Type B pancreatic cell (in vitro differentiated cells): ENCODE data around the gene UBE2K. TPM values are rescaled to one million over a fixed set of nuclear protein-coding genes. Genes with fewer than 3 reads are reported as not detected.
"Not testable (repeated sequence)": the region's sequence is repeated elsewhere in the genome, so short reads cannot be mapped to it uniquely, and the experiment has no call there.

Experiments used
- DNase-seq: peaks from one replicate; pipeline ENCODE4 v3.0.0; 2021; ENCODE audit warnings: mixed read lengths; ENCODE audit not compliant: unreplicated experiment; ENCODE audit errors: extremely low spot score
- H3K27ac Mint-ChIP-seq: 2 replicates; pipeline ENCODE4 v1.8.0; 2021; ENCODE audit warnings: mild to moderate bottlenecking, mixed read lengths
- H3K27me3 Mint-ChIP-seq: 2 replicates; pipeline ENCODE4 v1.8.0; 2021; ENCODE audit warnings: mixed read lengths
- H3K36me3 Mint-ChIP-seq: 2 replicates; pipeline ENCODE4 v1.8.0; 2021; ENCODE audit warnings: mixed read lengths
- H3K4me1 Mint-ChIP-seq: one replicate; pipeline ENCODE4 v1.8.0; 2021; ENCODE audit warnings: mixed read lengths; ENCODE audit not compliant: unreplicated experiment
- H3K4me3 Mint-ChIP-seq: 2 replicates; pipeline ENCODE4 v1.8.0; 2021; ENCODE audit warnings: mild to moderate bottlenecking, mixed read lengths
- H3K9me3 Mint-ChIP-seq: 2 replicates; pipeline ENCODE4 v1.8.0; 2021; ENCODE audit warnings: mixed read lengths
- CTCF ChIP-seq: fragments of 200-600 bp; sonication (generic); conservative IDR thresholded peaks from 2 replicates; pipeline ENCODE4 v1.5.0; 2021; ENCODE audit warnings: antibody characterized with exemption, mild to moderate bottlenecking
- total RNA-seq: library from RNA; stranded (reverse); gene quantifications from 2 replicates; pipeline ENCODE4 v1.2.1, GENCODE V29; 2021; ENCODE audit warnings: low replicate concordance

Gene UBE2K
- total RNA-seq, 1 donor from 2014 or later, result 87.7 TPM

DNA sequence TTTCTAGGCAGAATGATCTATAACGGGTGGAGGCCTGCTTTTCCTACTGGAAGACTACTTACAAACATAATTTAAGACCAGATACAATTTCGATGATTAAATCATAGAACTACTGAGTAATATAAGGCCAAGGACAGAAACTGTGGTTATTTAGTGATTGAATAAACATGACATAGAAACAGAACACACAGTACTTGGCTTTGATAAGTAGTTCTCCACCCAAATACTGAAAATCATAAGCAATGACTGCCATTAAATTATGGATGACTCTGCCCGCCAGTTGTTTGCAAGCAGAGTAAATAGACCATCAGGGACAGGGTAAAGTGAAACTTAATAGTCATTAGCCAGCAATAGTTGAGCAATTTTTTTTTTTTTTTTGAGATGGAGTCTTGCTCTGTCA, 42.1 kb upstream of the UBE2K start:
- Mint-ChIP-seq H3K36me3 (no peaks in the 10 kb centered on the region), H3K4me1 (no peaks in the 10 kb centered on the region)

DNA sequence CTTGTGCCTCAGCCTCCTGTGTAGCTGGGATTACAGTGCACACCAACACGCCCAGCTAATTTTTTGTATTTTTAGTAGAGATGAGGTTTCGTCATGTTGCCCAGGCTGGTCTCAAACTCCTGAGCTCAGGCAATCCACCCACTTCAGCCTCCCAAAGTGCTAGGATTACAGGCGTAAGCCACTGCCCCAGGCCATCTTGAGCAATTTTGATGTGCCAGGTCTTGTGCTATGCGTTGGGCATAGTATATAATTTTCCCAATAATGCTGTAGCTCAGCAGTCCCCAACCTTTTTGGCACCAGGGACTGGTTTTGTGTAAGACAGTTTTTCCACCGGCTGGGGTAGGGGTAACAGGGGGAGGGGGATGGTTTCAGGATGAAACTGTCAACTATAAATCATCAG, 41.3 kb upstream of the UBE2K start:
- H3K36me3 Mint-ChIP-seq, result not testable (repeated sequence)

More for the DNA sequence above, 42.1 kb upstream of the UBE2K start:
- Mint-ChIP-seq H3K27me3 (no peaks in the 10 kb centered on the region), H3K27ac (no peak overlapping the region), H3K4me3 (no peak overlapping the region), H3K9me3 (no peaks in the 10 kb centered on the region)
- DNase-seq, result no peak
- no peak for TF ChIP-seq CTCF

GRCh38 chr4:39657465-39657864, 40.5 kb upstream of the UBE2K start:
- no peak for DNase-seq
- H3K27me3 Mint-ChIP-seq, result no peaks in the 10 kb centered on the region
- no peak overlapping the region for H3K27ac Mint-ChIP-seq
- no peaks in the 10 kb centered on the region for H3K4me1 Mint-ChIP-seq
- H3K9me3 Mint-ChIP-seq, result no peaks in the 10 kb centered on the region
- no peaks in the 10 kb centered on the region for H3K36me3 Mint-ChIP-seq
- no peak for TF ChIP-seq CTCF
- H3K4me3 Mint-ChIP-seq, result no peak overlapping the region

More for the DNA sequence above, 41.3 kb upstream of the UBE2K start:
- not testable (repeated sequence) for H3K27me3 Mint-ChIP-seq, H3K9me3 Mint-ChIP-seq, H3K4me1 Mint-ChIP-seq, DNase-seq, H3K27ac Mint-ChIP-seq, H3K4me3 Mint-ChIP-seq

DNA sequence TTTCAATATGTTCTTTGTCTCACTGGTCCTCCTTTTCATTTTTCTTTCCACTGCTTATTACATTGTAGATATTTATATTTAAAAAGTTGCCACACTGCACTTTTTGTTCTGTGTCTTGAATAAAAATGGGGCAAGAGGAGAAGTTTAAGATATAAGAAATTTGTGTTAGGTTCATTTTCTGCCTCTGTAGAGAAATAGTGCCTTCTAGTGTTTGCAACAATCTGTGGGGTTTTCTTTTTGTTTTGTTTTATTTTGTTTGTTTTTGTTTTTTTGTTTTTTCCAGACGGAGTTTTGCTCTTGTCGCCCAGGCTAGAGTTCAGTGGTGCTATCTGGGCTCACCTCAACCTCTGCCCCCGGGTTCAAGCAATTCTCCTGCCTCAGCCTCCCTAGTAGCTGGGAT, 39.2 kb upstream of the UBE2K start:
- Mint-ChIP-seq H3K4me1 (no peaks in the 10 kb centered on the region), H3K36me3 (no peaks in the 10 kb centered on the region), H3K9me3 (no peaks in the 10 kb centered on the region), H3K4me3 (no peak overlapping the region), H3K27me3 (no peaks in the 10 kb centered on the region), H3K27ac (no peak overlapping the region)
- TF ChIP-seq CTCF, result no peak
- no peak for DNase-seq

GRCh38 chr4:39660045-39660444, 37.9 kb upstream of the UBE2K start:
- no peak overlapping the region for H3K27ac Mint-ChIP-seq
- no peaks in the 10 kb centered on the region for H3K9me3 Mint-ChIP-seq
- H3K27me3 Mint-ChIP-seq, result no peaks in the 10 kb centered on the region
- peaks cover 5% of the 10 kb centered on the region for H3K4me1 Mint-ChIP-seq
- TF ChIP-seq CTCF, result no peak
- H3K36me3 Mint-ChIP-seq, result no peaks in the 10 kb centered on the region
- no peak overlapping the region for H3K4me3 Mint-ChIP-seq
- no peak for DNase-seq

DNA sequence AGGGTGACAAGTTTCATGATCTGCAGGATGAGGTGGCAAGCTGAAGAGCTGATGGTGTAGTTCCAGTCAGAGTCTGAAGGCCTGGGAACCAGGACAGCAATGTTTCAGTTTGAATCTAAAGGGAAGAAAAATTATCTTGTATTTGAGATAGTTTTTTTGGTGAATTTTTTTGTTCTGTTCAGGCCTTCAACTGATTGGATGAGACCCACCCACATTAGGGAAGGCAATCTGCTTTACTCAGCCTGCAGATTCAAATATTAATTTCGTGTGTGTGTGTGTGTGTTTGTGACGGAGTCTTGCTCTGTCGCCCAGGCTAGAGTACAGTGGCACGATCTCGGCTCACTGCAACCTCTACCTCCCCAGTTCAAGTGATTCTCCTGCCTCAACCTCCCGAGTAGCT, 37.2 kb upstream of the UBE2K start:
- Mint-ChIP-seq H3K36me3 (no peaks in the 10 kb centered on the region), H3K9me3 (no peaks in the 10 kb centered on the region), H3K4me3 (no peak overlapping the region), H3K4me1 (peaks cover 7% of the 10 kb centered on the region), H3K27ac (no peak overlapping the region), H3K27me3 (no peaks in the 10 kb centered on the region)
- no peak for TF ChIP-seq CTCF
- DNase-seq, result no peak
